Stimulated activated memory B cell treated with anti-CD40 and anti-IgM and Interleukin-4, amounts not matched to agents 10 μg/mL and 1 μg/mL and 100 μg/mL, for 72 hours (primary cell): ENCODE measurements around the gene TOX4.

Experiments
- ATAC-seq: fragments of 150-1000 bp; cut with Tn5 transposase; 2 replicates; pipeline ENCODE4 v1.10.0; 2021
- H3K27ac Mint-ChIP-seq: one replicate; pipeline ENCODE4 v1.8.0; 2022; ENCODE audit warnings: mild to moderate bottlenecking, mixed read lengths
- H3K27me3 Mint-ChIP-seq: one replicate; pipeline ENCODE4 v1.8.0; 2022; ENCODE audit warnings: mixed read lengths
- H3K36me3 Mint-ChIP-seq: one replicate; pipeline ENCODE4 v1.8.0; 2022; ENCODE audit warnings: mixed read lengths
- H3K4me1 Mint-ChIP-seq: one replicate; pipeline ENCODE4 v1.8.0; 2022; ENCODE audit warnings: mixed read lengths
- H3K4me3 Mint-ChIP-seq: one replicate; pipeline ENCODE4 v1.8.0; 2022; ENCODE audit warnings: mild to moderate bottlenecking, moderate library complexity, mixed read lengths
- H3K9me3 Mint-ChIP-seq: one replicate; pipeline ENCODE4 v1.8.0; 2022; ENCODE audit warnings: mixed read lengths

TOX4 gene

DNA sequence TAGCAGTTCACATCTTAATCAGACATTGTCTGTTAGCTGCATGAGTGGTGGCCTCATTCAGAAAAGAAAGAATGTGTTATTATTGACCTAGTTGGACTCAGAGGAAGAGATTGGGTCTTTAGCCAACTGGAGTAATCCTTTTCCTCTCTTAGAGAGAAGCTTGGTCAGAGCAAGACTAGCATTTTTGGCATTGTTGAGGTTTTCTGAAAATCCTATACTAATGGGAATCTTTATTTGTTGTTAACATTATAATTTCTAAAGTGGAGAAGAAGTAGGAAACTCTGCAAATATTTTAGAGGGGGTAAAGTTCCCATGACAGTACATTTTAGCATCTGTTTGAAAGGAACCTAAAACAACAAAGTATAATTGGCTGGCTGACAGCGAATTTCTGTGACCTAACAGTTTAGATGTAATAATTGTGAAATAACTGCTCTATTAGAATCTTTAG is 9.7 kb downstream of the TOX4 start:
- H3K36me3 Mint-ChIP-seq, result peaks cover 32% of the 10 kb centered on the region
- no peaks in the 10 kb centered on the region for H3K9me3 Mint-ChIP-seq
- ATAC-seq, result no peak
- no peaks in the 10 kb centered on the region for H3K4me1 Mint-ChIP-seq
- H3K4me3 Mint-ChIP-seq, result no peak overlapping the region
- no peak overlapping the region for H3K27ac Mint-ChIP-seq
- H3K27me3 Mint-ChIP-seq, result no peaks in the 10 kb centered on the region

DNA sequence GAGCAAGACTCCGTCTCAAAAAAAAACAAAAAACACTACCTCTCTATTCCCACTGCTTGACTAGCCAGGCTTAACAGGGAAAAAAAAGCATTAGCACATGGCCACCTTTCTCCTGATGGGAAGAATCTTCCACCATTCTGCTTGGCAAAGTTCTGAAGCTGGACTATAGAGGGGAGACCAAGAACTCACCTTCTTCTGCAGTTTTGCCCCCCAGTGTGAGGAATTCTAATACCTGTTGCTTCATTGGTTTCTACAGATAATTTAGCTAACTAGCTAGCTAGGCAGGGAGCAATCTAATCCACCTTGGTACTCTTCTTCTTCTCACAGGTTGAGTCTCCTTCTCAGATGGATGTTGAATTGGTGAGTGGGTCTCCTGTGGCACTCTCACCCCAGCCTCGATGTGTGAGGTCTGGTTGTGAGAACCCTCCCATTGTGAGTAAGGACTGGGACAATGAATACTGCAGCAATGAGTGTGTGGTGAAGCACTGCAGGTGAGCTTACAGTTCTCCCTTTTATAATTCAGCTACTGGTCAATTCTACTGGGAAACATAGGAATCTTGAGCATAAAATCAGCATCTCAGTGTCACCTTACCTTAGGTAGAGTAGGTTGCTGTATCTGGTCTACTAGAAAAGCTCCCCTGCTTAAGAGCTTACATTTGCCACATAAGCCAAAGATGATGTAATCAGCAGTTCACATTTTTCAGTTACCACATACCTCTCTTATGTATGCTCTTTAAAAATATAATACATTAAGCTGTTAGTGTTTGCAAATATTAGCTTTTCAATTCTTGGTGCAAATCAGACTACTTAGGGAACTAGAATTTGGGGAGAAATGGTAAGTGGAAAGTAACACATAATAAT is 18.1 kb downstream of the TOX4 start:
- H3K4me1 Mint-ChIP-seq, result no peaks in the 10 kb centered on the region
- no peak for ATAC-seq
- no peaks in the 10 kb centered on the region for H3K9me3 Mint-ChIP-seq
- peaks cover 44% of the 10 kb centered on the region for H3K36me3 Mint-ChIP-seq
- H3K27me3 Mint-ChIP-seq, result no peaks in the 10 kb centered on the region
- no peak overlapping the region for H3K27ac Mint-ChIP-seq
- H3K4me3 Mint-ChIP-seq, result no peak overlapping the region

GRCh38 chr14:21496453-21496852 is 19.5 kb downstream of the TOX4 start:
- no peaks in the 10 kb centered on the region for H3K4me1 Mint-ChIP-seq
- ATAC-seq, result no peak
- no peaks in the 10 kb centered on the region for H3K27me3 Mint-ChIP-seq
- H3K27ac Mint-ChIP-seq, result no peak overlapping the region
- H3K4me3 Mint-ChIP-seq, result no peak overlapping the region
- no peaks in the 10 kb centered on the region for H3K9me3 Mint-ChIP-seq
- H3K36me3 Mint-ChIP-seq, result peaks cover 45% of the 10 kb centered on the region

- Mint-ChIP-seq H3K27me3 (no peaks in the 10 kb centered on the region), H3K27ac (no peak overlapping the region), H3K4me1 (peaks cover 6% of the 10 kb centered on the region), H3K4me3 (no peak overlapping the region), H3K9me3 (no peaks in the 10 kb centered on the region), H3K36me3 (peaks cover 48% of the 10 kb centered on the region)
- peak; percentile 41 for ATAC-seq
Observed at GRCh38 chr14:21498540-21499526, 21.8 kb downstream of the TOX4 start.

- H3K4me3 Mint-ChIP-seq, result no peak overlapping the region
Observed at GRCh38 chr14:21501568-21501967, 24.6 kb downstream of the TOX4 start.

GRCh38 chr14:21503376-21503775 is 26.4 kb downstream of the TOX4 start:
- no peak overlapping the region for H3K4me3 Mint-ChIP-seq
- H3K4me1 Mint-ChIP-seq, result peaks cover 28% of the 10 kb centered on the region
- H3K36me3 Mint-ChIP-seq, result peaks cover 52% of the 10 kb centered on the region
- H3K27ac Mint-ChIP-seq, result peak overlapping the region; percentile 35
- ATAC-seq, result no peak
- H3K27me3 Mint-ChIP-seq, result no peaks in the 10 kb centered on the region
- no peaks in the 10 kb centered on the region for H3K9me3 Mint-ChIP-seq

More at GRCh38 chr14:21501568-21501967, 24.6 kb downstream of the TOX4 start:
- H3K36me3 Mint-ChIP-seq, result peaks cover 42% of the 10 kb centered on the region
- H3K4me1 Mint-ChIP-seq, result peaks cover 16% of the 10 kb centered on the region
- no peak for ATAC-seq
- H3K27me3 Mint-ChIP-seq, result no peaks in the 10 kb centered on the region
- no peak overlapping the region for H3K27ac Mint-ChIP-seq
- H3K9me3 Mint-ChIP-seq, result no peaks in the 10 kb centered on the region

- peak overlapping the region; percentile 19 for H3K27ac Mint-ChIP-seq
- H3K4me1 Mint-ChIP-seq, result peaks cover 46% of the 10 kb centered on the region
- H3K27me3 Mint-ChIP-seq, result no peaks in the 10 kb centered on the region
- no peak overlapping the region for H3K4me3 Mint-ChIP-seq
- ATAC-seq, result no peak
- H3K9me3 Mint-ChIP-seq, result no peaks in the 10 kb centered on the region
- H3K36me3 Mint-ChIP-seq, result peaks cover 42% of the 10 kb centered on the region
Observed at GRCh38 chr14:21505012-21505553, 28.1 kb downstream of the TOX4 start.

DNA sequence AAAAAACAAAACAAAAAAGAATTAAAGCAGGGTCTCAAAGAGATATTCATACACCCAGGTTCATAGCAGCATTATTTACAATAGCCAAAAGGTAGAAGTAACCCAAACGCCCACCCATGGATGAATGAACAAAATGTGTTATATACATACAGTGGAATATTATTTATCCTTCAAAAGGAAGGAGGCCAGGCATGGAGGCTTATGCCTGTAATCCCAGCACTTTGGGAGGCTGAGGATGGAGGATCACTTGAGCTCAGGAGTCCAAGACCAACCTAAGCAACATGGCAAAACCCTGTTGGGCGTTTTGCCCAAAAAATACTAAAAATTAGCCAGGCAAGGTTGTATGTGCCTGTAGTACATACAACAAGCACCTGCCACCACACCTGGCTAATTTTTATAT is 29.6 kb downstream of the TOX4 start:
- Mint-ChIP-seq H3K9me3 (no peaks in the 10 kb centered on the region), H3K36me3 (peaks cover 29% of the 10 kb centered on the region), H3K27ac (no peak overlapping the region), H3K4me1 (peaks cover 51% of the 10 kb centered on the region), H3K4me3 (no peak overlapping the region), H3K27me3 (no peaks in the 10 kb centered on the region)
- ATAC-seq, result no peak

DNA sequence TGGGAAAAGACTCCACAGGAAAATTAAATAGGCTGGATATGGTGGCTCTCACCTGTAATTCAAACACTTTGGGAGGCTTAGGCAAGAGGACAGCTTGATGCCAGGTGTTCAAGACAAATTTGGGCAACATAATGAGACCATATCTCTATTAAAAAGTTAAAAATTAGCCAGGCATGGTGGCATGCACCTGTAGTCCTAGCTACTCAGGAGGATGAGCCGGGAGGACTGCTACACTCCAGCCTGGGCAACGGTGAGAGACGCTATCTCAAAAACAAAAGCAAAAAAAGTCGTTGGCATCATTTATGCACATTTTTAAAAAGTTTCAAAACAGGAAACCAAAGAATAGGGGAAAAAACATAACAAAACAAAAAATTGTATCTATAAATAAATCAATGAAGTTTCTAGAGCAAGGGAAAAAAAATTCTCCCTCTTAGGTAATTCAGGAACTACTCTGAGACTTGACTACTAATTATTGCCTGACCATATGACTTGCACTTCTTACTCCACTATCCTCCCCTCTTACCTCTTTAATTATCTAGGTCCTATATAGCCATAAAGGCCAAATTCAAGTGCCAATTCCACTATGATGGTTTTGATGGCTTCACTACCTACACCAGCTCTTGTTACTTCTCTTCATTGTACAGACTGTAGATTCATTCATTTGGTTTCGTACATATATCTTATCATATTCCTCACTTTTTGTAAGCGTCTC is 32.6 kb downstream of the TOX4 start:
- peak overlapping the region; percentile 97 for H3K4me3 Mint-ChIP-seq
- H3K4me1 Mint-ChIP-seq, result peaks cover 44% of the 10 kb centered on the region
- no peak for ATAC-seq
- H3K9me3 Mint-ChIP-seq, result no peaks in the 10 kb centered on the region
- peaks cover 11% of the 10 kb centered on the region for H3K36me3 Mint-ChIP-seq
- no peaks in the 10 kb centered on the region for H3K27me3 Mint-ChIP-seq
- peak overlapping the region; percentile 95 for H3K27ac Mint-ChIP-seq

DNA sequence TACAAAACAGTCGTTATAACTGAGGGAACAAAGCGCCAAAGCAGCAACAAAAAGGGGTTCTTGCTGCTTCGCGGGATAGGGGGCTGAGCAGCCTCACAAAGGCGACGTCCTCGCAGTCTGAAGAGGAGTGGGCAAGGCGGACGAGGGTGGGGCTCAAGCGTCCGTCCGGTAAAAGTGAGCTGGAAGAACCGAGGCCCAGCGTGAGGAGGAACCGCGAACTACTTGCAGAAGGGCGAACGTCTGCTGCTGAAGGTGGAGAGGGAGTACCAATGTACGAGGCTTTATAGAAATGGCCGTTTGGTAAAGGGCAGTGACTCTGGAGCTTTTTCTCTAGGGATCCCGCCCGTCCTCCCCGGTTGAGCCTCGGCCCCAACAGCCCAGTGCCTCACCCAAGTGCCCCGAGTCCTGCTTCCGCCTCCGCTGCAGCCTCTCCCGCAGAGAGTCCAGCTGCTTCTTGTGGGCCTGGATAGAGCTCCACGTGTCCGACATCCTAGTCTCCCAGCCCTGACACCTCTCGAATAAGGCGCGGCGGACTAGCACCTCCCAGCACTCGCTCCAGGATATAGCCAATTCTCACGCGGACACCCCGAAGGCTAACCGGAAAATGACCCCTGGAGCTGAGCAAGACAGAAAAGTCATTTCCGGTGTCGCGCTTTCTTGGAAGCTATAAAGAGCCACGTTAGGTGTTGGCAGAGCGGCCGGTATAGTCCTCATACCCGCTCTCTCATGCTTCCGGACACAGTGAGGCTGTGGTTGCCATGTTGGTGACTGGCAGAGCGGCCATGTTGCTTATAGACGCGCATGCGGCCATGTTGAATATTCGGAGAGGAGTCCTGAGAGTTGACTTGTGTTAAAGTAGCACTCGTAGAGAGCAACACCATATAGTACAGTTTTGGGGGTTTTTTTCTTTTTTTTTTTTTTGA is 34.0 kb downstream of the TOX4 start, which contains the start of gene METTL3:
METTL3 (minus strand) TSS at position 606 of the 923 bp plus-strand sequence; CDS start at position 489, 117 bp downstream.
- peak within 1 kb of the TSS; percentile 95 for H3K27ac Mint-ChIP-seq
- H3K27me3 Mint-ChIP-seq, result no peaks in the 10 kb centered on the region
- no peaks in the 10 kb centered on the region for H3K9me3 Mint-ChIP-seq
- ATAC-seq, result peak; percentile 100
- H3K4me1 Mint-ChIP-seq, result peaks cover 34% of the 10 kb centered on the region
- H3K4me3 Mint-ChIP-seq, result peak within 1 kb of the TSS; percentile 97
- H3K36me3 Mint-ChIP-seq, result peaks cover 11% of the 10 kb centered on the region

DNA sequence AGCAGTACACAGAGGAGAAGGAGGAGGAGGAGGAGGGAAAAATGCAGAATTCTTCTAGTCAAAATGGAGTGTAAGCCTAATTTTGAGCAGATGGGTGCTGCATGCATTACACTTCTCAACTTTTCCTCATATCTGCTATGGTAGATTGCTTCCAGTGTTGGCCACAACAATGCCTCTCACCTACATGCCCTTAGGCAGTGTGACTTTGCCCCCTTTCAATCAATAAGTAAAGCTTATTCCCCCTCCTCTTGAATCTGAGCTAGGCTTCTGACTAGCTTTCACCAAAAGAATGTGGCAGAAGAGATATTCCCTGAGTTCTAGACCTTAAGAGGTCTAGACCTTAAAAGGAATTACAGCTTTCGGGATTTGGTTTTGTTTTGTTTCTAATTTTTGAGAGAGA is 37.3 kb downstream of the TOX4 start:
- no peak for ATAC-seq
- H3K4me3 Mint-ChIP-seq, result no peak overlapping the region
- H3K27ac Mint-ChIP-seq, result no peak overlapping the region

DNA sequence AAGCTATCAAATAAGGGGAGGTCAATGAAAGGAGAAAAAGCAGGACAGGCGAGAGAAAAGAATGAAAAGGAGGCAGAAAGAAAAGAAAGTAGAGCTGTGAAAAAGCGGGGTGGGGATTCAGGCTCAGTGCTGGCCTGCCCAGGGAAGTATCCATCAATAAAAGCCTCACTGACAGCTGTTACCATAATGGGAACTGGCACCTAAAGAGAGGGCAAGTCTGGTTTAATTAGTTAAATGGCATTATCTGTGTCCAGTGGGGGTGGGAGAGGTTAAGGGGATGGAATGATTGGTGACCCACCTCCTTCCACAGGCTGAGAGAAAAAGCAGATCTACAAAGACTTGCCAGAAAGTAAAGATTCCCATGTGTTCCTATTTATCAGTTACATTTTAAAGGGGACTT is 41.7 kb downstream of the TOX4 start:
- H3K4me3 Mint-ChIP-seq, result no peak overlapping the region
- H3K36me3 Mint-ChIP-seq, result no peaks in the 10 kb centered on the region
- H3K4me1 Mint-ChIP-seq, result no peaks in the 10 kb centered on the region
- peaks cover 6% of the 10 kb centered on the region for H3K27me3 Mint-ChIP-seq
- H3K9me3 Mint-ChIP-seq, result no peaks in the 10 kb centered on the region
- ATAC-seq, result no peak
- H3K27ac Mint-ChIP-seq, result no peak overlapping the region

More for the DNA sequence above, 37.3 kb downstream of the TOX4 start:
- H3K27me3 Mint-ChIP-seq, result peaks cover 6% of the 10 kb centered on the region
- peaks cover 12% of the 10 kb centered on the region for H3K4me1 Mint-ChIP-seq
- no peaks in the 10 kb centered on the region for H3K9me3 Mint-ChIP-seq
- no peaks in the 10 kb centered on the region for H3K36me3 Mint-ChIP-seq

- no peaks in the 10 kb centered on the region for H3K36me3 Mint-ChIP-seq
- no peak overlapping the region for H3K4me3 Mint-ChIP-seq
Observed at GRCh38 chr14:21520767-21521166, 43.8 kb downstream of the TOX4 start.

DNA sequence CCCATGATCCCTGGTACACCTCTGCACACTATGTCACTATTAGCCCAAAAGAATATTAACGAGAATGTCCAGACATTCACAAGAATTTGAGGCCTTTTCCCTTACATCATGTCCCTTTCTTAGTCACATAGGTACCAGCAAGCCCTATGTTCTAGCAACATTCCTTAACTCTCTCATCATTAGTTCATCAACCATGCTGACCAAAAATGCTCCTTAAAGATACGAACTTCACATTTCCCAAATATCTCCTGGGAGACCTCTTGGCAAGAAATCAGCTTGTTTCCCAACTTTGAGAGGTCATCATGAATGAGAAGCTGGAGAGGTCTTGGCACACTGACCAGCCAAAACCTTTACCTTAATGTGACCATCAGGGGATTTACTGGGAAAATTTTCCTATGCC is 44.5 kb downstream of the TOX4 start:
- H3K4me1 Mint-ChIP-seq, result no peaks in the 10 kb centered on the region
- no peaks in the 10 kb centered on the region for H3K9me3 Mint-ChIP-seq
- no peak for ATAC-seq
- H3K4me3 Mint-ChIP-seq, result no peak overlapping the region
- no peaks in the 10 kb centered on the region for H3K36me3 Mint-ChIP-seq
- no peak overlapping the region for H3K27ac Mint-ChIP-seq
- H3K27me3 Mint-ChIP-seq, result peaks cover 6% of the 10 kb centered on the region

More at GRCh38 chr14:21520767-21521166, 43.8 kb downstream of the TOX4 start:
- Mint-ChIP-seq H3K9me3 (no peaks in the 10 kb centered on the region), H3K27ac (no peak overlapping the region), H3K4me1 (no peaks in the 10 kb centered on the region), H3K27me3 (peaks cover 6% of the 10 kb centered on the region)
- ATAC-seq, result no peak
